HG02970 (cell line): ENCODE data around the gene ZNF773.
"Not testable (repeated sequence)": the region's sequence is repeated elsewhere in the genome, so short reads cannot be mapped to it uniquely, and the experiment has no call there.

Experiments
- ATAC-seq: cut with Tn5 transposase; IDR thresholded peaks from one replicate; pipeline ENCODE4 v1.9.1; 2021; ENCODE audit warnings: mild to moderate bottlenecking, moderate library complexity, moderate number of reproducible peaks; ENCODE audit not compliant: unreplicated experiment, low FRiP score

ZNF773 gene

DNA sequence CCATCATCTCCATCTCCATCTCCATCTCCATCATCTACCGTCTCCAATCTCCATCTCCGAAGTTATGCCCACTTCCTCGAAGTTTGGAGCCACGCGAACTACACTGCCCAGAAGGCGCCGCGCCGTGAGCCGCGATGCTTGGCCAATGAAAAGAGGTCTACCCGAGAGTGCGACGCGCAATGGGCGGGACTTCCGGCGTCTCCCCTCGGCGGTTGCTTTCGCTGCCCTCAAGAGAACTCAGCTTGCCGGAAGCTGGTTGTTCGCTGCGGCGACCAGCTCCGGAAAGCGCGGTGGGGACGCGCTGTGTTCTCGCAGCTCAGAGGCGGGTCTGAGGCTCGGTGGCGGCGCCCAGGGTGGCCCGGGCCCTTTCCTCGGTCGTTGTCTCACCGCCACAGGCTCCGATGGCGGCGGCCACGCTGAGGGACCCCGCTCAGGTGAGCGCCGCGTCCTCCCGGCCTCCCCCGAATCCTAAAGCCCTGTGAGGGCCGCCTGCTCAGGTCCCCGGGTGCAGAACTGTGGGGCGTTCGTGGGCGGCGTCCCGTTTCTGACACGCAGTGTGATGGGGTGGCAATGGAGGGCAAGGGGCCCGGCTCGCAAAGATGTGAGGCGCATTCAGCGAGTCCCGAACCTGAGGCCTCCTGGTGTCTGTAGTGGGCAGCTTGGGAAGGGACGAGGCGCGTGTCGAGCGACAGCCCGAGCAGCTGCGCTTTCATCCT lies at the start of gene ZNF773:
ZNF773 (plus strand) TSS at position 259 of the 716 bp plus-strand sequence; CDS start at position 402, 143 bp downstream.
- peak; percentile 91 for ATAC-seq

DNA sequence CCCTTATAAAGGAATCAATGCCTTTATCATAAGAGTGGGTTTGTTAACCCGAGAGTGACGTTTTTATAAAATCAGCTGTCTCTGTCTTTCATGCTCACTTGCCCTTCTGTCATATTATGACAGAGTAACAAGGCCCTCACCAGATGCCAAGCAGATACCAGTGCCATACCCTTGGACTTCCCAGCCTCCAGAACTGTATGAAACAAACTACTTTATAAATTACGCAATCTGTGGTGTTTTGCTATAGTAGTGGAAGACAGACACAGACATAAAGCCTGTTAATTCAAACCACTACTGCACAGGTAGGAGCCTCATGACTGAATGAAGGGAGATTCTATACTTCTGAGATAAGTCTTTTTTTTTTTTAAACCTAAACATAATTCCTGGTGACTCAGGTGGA lies 47.4 kb upstream of the ZNF773 start:
- ATAC-seq: no peak

DNA sequence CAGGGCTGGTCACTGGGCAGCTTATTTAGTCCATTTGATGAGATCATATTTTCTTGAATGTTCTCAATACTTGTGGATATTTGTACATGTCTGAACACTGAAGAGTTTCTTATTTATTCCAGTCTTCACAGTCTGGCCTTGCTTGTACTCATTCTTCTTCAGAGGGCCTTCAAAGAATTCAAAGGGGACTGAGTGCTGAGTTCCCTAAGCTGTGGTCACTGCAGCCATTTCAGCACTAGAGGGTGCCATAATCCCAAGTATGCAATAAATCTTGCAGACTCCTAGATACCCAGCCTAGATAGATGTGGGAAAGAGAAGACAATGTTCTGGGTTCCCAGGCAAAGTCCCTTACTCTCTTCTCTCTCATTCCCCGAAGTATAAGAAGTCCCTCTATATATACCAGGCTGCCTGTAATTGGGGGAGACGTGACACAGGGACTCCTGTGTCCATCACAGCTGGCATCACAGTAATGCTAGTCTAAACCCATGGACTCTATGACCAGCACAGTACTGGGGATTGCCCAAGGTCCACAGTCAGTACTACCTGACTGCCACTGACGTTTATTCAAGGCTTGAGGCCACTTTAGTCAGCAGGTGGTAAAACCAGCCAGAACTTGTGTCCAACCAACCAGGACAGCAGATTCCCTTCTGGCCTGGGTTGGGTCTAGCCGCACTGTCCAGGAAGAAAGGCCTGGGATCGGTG lies 33.9 kb upstream of the ZNF773 start:
- no peak for ATAC-seq

DNA sequence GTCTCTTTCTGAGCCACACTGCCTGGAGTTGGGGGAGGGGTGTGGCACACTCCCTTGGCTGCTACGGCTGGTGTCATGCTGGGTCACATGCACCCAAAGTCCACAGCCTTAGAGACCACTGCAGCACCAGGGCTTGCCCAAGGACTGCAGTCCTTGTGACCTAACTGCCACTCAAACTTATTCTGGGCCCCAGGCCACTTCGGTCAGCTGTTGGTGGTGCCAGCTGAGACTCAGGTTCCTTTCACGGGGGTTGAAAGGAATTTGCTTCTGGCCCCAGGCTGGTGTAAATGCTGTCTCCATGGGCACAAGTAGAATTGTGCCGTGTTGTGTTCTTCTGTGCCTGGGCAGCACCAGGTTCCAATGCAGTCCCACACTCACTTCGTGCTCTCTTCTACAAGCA lies 33.2 kb upstream of the ZNF773 start:
- no peak for ATAC-seq

DNA sequence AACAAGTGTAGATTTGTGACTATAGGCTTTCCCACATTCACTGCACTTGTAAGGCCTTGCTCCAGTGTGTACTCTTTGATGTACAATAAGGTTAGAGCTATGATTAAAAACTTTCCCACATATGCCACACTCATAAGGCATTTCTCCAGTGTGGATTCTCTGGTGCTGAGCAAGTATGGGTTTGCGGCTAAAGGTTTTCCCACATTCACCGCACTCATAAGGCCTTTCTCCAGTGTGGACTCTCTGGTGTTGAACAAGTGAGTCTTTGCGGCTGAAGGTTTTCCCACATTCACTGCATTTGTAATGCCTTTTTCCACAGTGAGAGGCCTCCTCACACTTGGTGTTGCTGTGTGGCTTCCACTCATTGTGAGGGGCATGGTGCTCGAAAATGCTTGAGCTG lies 26.1 kb upstream of the ZNF773 start:
- ATAC-seq: no peak

DNA sequence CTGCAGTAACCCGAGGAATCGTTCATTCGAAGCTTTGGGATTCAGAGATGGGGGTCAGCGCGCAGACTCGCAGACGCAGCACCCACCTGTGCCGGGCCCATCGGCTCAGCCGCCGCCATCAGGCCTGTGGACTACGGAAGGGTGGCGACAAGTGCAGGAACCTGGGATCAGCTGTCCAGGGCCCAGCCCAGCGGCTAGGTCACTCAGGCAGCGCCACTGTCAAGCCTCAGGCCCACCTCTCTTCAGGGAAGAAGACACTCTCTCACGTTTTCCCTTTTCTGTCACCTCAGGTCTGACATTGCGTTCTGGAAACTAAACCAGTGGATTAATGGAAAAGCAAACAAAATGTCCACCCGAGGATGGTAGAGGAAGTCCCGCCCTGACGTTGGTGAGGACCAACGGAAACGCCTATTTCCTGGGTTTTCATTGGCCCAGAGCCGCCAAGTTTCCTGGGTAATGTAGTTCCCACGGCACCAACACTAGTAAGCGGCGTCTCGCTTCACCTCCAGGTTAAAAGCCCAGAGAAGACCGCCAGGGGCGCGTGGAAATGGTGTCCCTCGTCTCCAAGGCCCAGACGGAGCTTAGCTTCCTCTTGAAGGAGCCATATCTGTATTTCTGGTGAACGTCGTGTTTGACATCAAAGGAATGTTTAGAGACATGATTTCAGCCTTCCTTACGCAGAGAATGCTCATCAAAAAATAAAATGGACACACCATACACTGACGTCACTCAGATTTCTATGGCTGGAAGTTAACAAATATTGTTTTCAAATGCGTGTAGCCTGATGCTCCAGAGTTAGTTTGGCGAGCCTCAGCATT lies 22.3 kb upstream of the ZNF773 start, which contains the start of gene ZNF772:
ZNF772 (minus strand) TSS at position 376 of the 818 bp plus-strand sequence; CDS start at position 119, 257 bp downstream.
- ATAC-seq: peak; percentile 81

DNA sequence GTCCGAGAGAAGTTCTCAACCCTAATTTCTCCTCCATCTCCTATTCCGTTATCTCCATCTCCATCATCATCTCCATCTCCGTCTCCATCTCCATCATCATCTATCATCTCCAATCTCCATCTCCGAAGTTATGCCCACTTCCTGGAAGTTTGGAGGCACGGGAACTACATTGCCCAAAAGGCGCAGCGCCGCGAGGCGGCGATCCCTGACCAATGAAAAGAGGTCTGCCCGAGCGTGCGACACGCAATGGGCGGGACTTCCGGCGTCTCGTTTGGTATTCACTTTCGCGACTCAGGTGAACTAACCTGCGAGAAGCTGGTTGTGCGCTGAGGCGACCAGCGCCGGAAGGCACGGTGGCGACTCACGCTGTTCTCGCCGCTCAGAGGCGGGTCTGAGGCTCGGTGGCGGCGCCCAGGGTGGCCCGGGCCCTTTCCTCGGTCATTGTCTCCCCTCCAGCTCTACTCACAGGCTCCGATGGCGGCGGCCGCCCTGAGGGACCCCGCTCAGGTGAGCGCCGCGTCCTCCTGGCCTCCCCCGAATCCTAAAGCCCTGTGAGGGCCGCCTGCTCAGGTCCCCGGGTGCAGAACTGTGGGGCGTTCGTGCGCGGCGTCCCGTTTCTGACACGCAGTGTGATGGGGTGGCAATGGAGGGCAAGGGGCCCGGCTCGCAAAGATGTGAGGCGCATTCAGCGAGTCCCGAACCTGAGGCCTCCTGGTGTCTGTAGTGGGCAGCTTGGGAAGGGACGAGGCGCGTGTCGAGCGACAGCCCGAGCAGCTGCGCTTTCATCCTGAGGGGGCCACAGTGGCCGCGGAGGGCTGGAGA lies 12.1 kb upstream of the ZNF773 start, which contains the start of gene ZNF419:
ZNF419 (plus strand) TSS at position 274 of the 822 bp plus-strand sequence; CDS start at position 475, 201 bp downstream.
- ATAC-seq: peak; percentile 88

DNA sequence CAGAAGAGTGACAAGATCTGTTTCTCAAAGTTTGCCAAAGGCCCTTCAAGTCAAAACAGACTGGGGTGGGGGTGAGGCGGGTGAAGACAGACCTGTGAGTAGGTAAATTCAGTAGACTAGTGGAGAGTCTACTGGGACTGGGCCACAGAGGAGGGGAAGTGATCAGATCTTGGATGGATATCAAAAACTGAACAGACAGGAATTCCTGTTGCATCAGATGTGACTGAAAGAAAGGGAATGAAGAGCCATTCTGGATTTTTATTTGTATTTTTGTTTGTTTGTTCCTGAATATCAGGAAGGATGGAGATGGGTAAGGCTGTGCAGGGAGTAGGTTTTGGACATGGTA lies 11.5 kb upstream of the ZNF773 start:
- not testable (repeated sequence) for ATAC-seq

DNA sequence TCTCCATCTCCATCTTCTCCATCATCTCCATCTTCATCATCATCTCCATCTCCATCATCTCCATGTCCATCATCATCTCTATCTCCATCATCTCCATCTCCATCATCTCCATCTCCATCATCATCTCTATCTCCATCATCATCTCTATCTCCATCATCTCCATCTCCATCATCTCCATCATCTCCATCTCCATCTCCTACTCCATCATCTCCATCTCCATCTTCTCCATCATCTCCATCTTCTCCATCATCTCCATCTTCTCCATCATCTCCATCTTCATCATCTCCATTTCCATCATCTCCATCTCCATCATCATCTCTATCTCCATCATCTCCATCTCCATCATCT lies 432 bp upstream of the ZNF773 start:
- not testable (repeated sequence) for ATAC-seq

DNA sequence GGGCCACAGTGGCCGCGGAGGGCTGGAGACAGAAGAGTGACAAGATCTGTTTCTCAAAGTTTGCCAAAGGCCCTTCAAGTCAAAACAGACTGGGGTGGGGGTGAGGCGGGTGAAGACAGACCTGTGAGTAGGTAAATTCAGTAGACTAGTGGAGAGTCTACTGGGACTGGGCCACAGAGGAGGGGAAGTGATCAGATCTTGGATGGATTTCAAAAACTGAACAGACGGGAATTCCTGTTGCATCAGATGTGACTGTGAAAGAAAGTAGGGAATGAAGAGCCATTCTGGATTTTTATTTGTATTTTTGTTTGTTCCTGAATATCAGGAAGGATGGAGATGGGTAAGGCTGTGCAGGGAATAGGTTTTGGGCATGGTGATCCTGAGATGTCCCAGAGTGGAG lies 662 bp downstream of the ZNF773 start:
- peak; percentile 17 for ATAC-seq

DNA sequence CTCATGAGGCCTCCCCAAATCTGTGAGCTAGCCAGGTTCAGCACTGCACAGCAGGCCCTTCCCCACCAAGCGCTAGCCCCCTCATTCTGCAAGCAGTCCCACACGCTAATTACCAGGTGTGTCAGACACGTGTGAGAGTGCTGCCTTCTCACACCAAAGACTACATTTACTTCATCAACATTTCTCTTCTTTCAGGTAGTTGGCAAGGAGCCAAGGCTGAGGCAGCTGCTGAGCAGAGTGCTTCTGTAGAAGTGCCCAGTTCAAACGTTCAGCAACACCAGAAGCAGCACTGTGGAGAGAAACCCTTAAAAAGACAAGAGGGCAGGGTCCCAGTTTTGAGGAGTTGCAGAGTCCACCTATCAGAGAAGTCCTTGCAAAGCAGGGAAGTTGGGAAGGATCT lies 6.4 kb downstream of the ZNF773 start:
- no peak for ATAC-seq

DNA sequence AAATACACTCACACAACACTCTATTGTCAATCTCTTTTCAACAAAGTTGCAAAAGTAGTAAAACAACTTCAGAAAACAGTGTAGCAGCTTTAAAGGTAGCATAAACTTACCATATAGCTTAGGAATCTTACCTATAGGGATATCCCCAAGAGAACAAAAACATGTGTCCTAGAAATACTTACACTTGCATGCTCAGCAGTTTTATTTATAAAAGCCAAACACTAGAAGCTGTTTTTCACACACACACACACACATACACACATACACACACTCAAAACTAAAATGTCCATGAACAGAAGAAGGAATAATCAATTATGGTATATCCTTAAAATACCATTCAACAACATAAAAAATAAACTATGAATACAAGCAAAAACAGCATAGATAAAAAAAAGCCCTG lies 11.7 kb downstream of the ZNF773 start:
- ATAC-seq: no peak

DNA sequence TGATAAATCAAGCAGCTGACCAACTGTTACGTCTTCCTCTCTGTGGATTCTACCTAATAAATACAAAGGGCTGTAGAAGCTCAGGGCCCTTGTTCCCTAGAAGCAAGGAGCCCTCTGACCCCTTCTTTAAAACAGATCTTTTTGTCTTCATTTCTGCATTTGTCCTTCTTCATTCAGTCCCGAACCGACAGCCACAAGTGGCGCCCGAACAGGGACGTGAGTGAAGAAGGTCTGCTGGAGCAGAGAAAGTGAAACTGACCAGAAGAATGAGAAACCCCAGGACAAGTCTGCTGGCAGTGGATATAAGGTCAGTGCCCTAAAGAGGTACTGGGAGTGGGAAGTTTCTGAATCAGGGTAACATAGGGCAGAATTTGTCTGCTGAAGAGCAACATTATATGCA lies 13.1 kb downstream of the ZNF773 start:
- ATAC-seq: no peak

DNA sequence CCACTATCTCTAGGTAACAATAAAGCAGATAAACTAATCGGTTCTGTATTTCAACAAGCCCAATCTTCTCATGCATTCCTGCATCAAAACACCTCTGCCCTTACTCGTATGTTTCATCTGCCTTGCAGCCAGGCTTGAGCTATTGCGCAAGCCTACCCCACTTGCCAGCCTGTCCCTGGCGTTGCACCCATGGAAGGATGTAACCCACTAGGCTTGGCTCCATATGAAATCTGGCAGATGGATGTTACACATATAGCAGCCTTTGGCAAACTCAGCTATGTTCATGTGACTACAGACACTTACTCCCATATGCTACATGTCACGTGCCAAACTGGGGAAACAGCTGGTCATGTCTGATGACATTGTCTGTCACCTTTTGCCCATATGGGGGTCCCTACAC lies 15.5 kb downstream of the ZNF773 start:
- no peak for ATAC-seq

DNA sequence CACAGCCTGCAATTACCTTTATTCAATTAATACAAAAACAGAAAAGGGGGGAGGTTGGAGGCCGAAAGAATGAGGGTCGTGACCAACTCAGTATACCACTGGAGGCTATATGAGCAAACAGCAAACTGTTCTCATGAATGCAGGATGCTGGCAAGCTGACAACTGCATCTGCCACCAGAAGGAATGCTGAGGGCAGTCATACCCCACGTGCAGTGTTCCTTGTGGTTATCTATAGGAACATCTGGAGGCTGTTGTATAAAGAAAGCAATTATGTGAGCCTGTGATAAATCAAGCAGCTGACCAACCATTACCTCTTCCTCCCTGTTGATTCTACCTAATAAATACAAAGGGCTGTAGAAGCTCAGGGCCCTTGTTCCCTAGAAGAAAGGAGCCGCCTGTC lies 18.3 kb downstream of the ZNF773 start:
- ATAC-seq: not testable (repeated sequence)

DNA sequence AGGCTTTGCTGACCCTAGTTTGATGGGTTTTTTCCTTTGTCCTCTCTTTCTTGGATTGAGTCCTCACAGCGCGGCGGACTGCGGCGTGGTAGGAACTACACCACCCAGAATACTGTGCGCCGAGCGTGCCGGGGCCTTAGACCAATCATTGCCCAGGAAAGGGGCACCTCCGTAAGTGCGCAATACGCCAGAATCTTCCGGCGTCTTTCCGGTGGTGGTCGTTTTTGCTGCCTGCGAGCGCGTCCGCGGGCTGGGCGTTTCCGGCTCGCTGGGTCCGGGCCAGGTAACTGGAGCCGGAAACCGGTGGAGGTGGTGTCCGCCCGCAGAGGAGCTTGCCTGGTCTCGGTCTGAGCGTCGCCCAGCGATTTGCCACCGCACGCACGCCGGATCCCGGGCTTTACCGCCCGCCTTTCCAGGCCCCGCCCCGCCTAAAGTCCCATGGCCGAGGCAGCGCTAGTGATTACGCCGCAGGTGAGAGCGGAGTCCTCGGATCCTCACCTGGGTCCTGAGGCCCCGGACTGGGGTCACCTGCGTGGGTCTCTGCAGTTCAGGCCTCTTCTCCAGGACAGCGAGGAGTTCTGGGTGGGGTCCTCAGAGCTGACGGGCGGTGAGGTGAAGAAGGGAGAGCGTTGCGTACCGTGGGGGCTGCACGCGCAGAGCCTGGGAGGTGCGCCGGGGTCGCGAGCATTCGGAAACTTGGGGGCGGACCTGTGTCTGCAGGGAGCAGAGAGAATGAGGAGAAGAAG lies 27.6 kb downstream of the ZNF773 start, which contains the start of gene ZNF549:
ZNF549 (plus strand) TSS at position 221 of the 746 bp plus-strand sequence; CDS start at position 439, 218 bp downstream.
- peak; percentile 96 for ATAC-seq

DNA sequence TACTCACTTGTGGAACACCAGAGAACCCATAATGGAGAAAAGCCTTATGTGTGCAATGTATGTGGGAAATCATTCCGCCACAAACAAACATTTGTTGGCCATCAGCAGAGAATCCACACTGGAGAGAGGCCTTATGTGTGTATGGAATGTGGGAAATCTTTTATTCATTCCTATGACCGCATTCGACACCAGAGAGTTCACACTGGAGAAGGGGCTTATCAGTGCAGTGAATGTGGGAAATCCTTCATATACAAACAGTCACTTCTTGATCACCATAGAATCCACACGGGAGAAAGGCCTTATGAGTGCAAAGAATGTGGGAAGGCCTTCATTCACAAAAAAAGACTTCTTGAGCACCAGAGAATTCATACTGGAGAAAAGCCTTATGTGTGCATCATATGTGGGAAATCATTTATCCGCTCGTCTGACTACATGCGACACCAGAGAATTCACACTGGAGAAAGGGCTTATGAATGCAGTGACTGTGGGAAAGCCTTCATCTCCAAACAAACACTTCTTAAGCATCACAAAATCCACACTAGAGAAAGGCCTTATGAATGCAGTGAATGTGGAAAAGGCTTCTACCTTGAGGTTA lies 38.3 kb downstream of the ZNF773 start:
- ATAC-seq: no peak

DNA sequence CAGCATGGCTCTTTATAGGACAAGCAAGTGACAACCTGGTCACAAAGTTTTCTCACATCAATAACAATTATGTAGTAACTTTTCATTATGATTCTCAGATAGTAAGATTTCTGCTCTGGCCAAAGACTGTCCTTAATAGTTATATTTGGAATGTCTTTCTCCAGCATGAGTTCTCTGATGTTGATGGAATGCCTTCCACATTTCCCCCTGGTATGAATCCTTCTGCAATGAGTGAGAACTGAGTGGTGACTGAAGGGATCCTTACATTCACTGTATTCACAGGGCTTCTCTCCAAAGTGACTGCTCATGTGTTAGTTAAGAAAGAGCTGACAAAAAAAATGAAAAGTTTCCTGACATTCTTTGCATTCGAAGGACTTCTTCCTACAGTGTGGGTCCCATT lies 46.8 kb downstream of the ZNF773 start:
- no peak for ATAC-seq

DNA sequence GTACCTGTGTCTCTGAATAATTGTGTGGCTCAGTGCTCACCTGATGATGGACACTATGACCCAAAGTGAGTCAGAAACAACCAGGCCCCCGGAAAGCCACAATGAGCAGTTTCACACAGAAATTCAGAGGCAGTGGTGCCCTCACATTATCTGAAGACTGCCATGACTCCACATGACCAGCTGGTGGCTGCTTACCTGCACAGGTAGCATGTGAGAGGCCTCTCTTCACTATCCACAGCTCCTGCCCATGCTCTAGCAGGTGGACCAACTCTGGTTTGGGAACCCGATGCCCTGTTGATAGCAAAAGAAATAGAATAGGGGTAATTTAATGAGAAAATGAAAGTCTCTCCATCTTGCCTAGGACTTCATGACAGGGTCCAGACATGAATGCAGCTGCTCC lies 52.7 kb downstream of the ZNF773 start:
- no peak for ATAC-seq
